SU-DHL-6 (cell line): ENCODE data around the gene NUMB.

Experiments used
- EZH2phosphoT487 ChIP-seq: fragments of 200-600 bp; sonication (generic), shearing (Covaris generic); conservative IDR thresholded peaks from 2 replicates; pipeline ENCODE4 v1.6.1; 2018; ENCODE audit warnings: mild to moderate bottlenecking, antibody characterized with exemption, low read length, moderate library complexity, mixed read lengths
- TF ChIP-seq, protein P1 (sequence below): fragments of 200-600 bp; sonication (generic); IDR thresholded peaks from one replicate; pipeline ENCODE4 v1.5.1; 2017; ENCODE audit warnings: antibody characterized with exemption, mild to moderate bottlenecking, low read length, moderate library complexity; ENCODE audit not compliant: insufficient read depth, poor library complexity, severe bottlenecking

GRCh38 chr14:73394317-73394716 lies 64.0 kb downstream of the NUMB start:
- TF ChIP-seq, protein P1, sequence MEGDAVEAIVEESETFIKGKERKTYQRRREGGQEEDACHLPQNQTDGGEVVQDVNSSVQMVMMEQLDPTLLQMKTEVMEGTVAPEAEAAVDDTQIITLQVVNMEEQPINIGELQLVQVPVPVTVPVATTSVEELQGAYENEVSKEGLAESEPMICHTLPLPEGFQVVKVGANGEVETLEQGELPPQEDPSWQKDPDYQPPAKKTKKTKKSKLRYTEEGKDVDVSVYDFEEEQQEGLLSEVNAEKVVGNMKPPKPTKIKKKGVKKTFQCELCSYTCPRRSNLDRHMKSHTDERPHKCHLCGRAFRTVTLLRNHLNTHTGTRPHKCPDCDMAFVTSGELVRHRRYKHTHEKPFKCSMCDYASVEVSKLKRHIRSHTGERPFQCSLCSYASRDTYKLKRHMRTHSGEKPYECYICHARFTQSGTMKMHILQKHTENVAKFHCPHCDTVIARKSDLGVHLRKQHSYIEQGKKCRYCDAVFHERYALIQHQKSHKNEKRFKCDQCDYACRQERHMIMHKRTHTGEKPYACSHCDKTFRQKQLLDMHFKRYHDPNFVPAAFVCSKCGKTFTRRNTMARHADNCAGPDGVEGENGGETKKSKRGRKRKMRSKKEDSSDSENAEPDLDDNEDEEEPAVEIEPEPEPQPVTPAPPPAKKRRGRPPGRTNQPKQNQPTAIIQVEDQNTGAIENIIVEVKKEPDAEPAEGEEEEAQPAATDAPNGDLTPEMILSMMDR = no peak
- TF ChIP-seq EZH2phosphoT487 = no peak
